Stimulated activated CD4-positive, alpha-beta T cell treated with anti-CD3 and anti-CD28 coated beads, Interleukin-4, amount 100 ng/mL, for 1 hour (primary cell): ENCODE data around the gene NCBP3.
"Not testable (repeated sequence)": the region's sequence is repeated elsewhere in the genome, so short reads cannot be mapped to it uniquely, and the experiment has no call there.

Source experiments
- DNase-seq: peaks from one replicate; pipeline ENCODE4 v3.0.0-alpha.2; 2020

Gene NCBP3

DNA sequence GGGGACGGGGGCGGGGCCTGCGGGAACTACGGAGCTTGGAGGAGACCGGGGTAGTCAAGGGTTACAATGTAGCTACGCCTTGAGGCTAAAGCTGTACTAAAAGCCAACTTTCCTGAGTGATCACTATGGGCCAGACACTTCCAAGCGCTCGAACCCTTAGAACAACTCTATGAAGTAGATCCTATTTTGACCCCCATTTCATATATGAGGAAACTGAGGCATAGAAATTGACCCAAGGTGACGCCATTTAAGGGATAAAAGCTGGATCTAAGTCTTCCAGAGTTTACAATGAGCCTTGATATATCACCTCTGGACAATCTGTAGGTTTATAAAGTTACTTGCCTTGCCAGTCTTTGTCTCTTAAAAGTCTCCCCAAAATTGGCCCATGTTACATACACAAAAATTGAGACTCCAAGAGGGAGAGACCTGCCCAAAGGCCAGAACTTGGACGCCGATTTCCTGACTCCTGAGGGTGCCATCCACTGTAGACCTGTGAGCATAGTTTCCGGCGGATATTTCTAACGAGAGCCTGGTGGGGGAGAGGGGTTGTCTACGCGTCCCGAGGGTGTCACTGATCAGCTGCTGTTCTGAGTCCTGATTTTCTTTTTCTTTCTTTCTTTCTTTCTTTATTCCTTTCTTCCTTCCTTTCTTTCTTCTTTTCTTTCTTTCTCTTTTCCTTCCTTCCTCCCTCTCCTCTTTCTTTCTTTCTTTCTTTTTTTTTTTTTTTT lies 555 bp upstream of the NCBP3 start:
- no peak for DNase-seq

GRCh38 chr17:3845291-3845620 lies 790 bp downstream of the NCBP3 start:
- DNase-seq = peak; percentile 32

DNA sequence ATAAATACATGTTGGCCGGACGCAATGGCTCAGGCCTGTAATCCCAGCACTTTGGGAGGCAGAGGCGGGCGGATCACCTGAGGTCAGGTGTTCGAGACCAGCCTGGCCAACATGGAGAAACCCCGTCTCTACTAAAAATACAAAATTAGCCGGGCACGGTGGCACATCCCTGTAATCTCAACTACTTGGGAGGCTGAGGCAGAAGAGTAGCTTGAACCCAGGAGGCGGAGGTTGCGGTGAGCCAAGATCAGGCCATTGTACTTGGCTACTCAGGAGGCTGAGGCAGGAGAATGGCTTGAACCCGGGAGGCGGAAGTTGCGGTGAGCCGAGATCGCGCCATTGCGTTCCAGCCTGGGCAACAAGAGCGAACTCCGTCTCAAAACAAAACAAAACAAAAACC lies 1.5 kb downstream of the NCBP3 start:
- DNase-seq = not testable (repeated sequence)

DNA sequence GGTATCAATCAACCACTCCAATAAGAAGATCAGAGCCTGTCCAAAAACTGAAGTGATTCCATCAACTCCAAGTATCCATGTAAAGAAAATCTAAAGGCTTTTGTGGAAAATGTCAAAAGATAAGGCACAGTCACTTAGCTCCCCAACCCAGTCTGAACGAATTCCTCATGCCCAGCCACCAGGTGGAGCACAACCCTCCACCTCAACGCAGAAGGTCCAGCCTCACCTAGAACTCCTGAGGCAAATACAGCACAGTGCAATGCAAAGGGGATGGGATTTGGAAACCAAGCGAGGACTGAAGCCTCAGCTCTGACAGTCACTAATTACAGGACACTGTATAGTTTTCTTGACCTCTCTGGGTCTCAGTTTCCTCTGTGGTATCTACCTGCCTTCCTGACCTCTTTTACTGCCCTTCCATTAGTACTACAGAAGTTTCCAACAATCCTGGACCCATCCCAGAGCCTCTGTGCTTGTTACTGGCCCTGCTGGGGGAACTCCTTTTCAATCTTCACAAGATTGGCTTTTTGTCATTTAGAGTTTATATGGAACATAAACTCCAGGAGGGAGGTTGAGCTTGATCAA lies 2.0 kb downstream of the NCBP3 start:
- DNase-seq = peak; percentile 56

DNA sequence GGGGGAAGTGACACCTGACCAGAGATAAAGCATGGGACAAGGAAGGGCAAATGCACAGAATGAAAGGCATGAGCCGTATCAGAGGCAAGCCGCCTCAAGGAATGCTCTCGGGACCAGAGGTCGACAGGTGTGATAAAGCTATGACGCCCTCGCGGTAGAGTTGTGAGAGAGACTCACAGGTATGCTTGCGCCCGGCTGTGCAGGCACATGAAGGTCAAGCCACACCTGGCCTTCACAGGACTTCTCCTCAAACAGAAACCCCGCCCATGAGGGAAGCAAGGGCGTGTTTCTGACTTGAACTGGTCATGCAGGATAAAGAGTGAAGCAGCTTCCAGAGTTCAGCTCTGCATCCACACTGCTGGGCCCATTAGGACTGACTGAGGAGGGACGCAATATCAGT lies 7.8 kb downstream of the NCBP3 start:
- DNase-seq = no peak

- DNase-seq = no peak
These were observed 9.5 kb downstream of the NCBP3 start for GRCh38 chr17:3836551-3836950.

DNA sequence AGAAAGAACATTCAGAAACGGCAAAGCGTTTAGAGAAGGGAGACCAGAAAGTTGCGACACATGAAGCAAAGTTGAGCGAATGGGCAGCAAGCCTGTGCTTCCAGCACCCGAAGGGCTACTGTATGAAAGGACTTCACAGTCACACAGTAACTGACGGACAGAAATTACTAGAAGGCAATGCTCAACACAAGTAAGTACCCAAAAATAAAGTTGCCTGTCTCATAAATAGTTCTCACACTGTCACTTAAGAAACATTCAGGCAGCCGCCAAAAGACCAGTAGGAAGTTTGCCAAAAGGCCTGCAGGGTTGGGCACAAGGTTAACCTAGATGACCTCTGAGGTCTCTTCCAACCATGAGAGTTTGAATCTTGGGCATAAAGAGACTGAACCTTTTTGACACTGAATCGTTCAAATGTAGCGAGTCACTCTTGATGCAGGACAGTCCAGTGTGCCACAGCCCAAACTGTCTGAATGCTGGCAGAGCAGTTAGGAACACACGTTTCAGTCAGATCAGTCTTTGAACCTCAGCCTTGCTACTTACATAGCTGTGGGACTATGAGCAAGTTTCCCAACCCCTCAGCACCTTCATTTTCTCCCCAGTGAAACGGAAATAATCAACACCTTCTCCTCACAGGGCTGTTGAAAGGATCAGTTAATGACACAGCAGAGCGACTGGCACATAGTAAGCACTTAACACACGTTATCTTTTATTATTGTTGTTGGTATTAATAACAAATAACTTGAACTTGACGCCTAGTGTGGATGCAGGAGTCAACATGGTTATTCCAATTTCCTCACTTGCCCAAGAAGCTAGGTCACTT lies 10.4 kb downstream of the NCBP3 start:
- no peak for DNase-seq

DNA sequence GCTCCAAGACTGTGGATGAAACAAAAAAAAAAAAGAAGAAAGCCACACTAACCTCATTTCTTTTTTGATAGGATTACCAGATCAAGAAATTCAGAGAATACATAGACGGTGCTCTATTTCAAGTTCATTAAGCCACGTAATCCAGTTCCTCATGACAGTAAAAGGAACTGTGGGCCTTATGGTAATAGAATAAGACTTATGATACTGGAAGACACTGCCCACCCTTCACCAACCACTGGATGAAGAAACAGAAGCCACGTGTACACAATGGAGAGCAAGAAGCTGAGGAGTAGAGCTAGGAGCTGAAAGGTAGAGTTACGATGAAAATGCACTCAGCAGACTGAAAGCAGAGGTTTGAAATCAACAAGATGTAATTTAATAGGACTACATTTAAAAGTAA lies 11.2 kb downstream of the NCBP3 start:
- no peak for DNase-seq

- no peak for DNase-seq
These were observed 17.2 kb downstream of the NCBP3 start for GRCh38 chr17:3828852-3829232.

GRCh38 chr17:3828151-3828851 lies 17.7 kb downstream of the NCBP3 start:
- no peak for DNase-seq

- DNase-seq = peak; percentile 54
These were observed 18.8 kb downstream of the NCBP3 start for GRCh38 chr17:3827124-3827773.

GRCh38 chr17:3826191-3826590 lies 19.9 kb downstream of the NCBP3 start:
- DNase-seq = no peak

GRCh38 chr17:3821101-3821500 lies 24.9 kb downstream of the NCBP3 start:
- no peak for DNase-seq

- no peak for DNase-seq
These were observed 27.3 kb downstream of the NCBP3 start for GRCh38 chr17:3818786-3819185.

- DNase-seq = no peak
These were observed 28.0 kb downstream of the NCBP3 start for GRCh38 chr17:3817851-3818605.

DNA sequence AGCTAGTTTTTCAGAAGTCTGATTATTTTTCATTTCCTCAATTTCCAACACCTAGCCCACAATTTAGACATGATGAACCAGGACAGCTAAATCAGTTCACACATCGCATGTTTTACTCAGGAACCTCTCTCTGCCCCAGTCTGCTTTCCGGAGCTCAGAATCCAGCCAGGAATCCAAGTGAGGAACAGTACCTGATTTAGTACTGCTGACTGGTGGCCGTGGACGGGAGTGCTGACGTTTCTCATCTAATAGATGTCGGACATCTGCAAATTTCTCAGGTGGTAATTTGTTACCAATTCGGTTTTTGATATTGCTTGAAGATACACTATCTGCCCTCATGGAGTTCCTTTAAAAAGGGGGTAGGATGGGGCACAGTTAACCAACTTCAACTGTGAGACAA lies 30.1 kb downstream of the NCBP3 start:
- DNase-seq = no peak

DNA sequence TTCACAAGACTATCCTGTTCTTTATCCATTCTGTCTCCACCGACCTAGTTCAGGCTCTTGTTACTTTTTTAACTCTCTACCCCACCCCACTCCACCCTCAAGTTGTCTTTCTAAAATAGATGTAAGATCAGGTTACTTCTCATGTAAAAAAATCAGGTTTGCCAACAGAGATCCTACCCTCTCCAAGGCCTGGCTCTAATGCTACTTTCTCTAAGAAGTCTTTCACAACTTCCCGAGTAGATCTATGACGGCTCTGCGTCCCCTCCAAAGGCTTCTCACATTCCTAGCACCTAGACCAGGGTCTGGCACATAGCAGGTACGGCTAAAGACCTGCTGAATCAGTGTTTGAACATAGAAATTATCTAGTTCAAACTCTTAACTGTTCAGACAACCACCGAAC lies 30.9 kb downstream of the NCBP3 start:
- DNase-seq = no peak

DNA sequence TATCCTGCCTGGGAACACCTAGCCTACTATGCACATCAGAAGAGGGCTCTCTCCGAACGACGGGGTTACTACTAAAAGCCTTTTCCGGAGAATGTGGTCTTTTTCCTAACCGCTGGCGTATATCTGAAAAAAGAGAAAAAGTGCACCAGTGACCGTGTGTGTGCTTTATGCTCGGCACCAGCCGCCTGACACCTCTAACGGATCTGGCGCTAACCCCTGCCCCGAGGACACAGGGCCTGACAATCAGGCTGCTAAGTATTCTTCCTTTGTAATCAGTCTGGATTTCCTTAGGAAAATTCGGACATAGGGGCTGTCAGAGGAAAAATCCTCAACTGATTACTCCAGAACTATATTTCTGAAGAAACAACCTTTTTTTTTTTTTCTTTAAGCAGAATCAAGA lies 31.7 kb downstream of the NCBP3 start:
- no peak for DNase-seq

DNA sequence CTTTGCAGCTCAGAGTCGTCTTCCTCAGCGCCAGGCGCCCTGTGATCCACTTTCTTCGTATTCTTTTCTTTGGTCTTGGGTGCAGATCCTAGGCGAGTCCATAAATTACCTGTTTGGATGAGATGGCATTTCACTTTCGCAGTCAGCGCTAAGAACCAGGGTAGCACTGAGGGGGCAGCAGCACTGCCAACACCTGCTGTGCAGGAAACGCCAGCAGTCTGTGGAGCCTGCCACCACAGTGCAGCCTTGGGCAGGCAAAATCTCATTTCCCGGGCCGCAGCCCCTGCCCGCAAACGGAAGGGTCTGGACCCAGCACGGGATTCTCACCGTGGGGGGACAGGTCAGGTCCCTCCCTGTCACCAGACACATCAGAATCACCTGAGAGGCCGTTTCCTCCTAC lies 32.9 kb downstream of the NCBP3 start:
- DNase-seq = no peak

- DNase-seq = no peak
These were observed 33.3 kb downstream of the NCBP3 start for GRCh38 chr17:3812771-3813170.

DNA sequence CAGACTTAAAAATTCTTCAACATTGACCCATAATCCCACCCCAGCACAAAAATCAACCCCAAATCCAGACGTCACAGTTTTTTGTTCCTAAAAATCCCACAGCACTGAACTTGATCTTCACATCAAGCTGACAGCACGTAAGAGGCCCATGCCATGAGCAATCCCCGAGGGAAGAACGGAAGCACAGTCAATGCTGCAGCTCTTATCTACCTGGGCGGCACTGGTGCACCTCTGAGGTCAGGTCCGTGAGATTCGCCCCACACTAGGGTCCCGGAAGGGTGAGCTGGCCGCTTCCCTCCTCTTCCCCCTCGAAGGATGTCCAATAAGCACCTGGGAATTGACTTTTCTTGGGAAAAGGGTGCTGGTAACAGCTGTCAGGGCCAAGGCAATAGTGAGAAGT lies 33.8 kb downstream of the NCBP3 start:
- no peak for DNase-seq

- no peak for DNase-seq
These were observed 36.0 kb downstream of the NCBP3 start for GRCh38 chr17:3810019-3810418.
